Measurements from ENCODE around the gene IKZF1.

The IKZF1 gene

DNA sequence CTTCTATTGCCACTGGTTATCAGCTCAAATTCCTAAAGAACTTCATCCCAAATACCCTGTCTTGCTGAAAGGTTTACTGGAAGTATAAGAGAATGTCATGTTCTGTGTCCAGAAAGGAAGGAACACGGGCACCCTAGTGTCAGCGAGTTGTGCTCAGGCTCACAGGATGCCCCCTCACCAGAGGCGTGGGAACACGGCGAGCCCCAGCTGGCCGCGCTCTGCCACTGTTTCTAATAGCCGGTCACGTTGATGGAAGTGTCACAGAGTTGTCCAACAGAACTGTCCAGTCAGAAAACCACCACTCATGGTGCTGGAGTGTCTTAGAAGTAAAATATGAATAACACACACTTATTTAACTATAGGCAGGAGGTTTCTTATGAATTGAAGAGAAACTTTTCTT is 72.8 kb downstream of the IKZF1 start:
- TF ChIP-seq Cebpa-rat (IDR thresholded peaks at IDR 0.05) = no peak
- Histone ChIP-seq H3K27me3 (no peaks in the 10 kb centered on the region), H3K9ac (no peak overlapping the region), H3K36me3 (peaks cover 89 to 98% (median 97%) of the 10 kb centered on the region in 11 experiments), H3K4me3 (no peak overlapping the region), H4K20me1 (peaks cover 8 to 90% (median 61%) of the 10 kb centered on the region in 11 experiments; a peak in 16 of 22 replicates), H3K4me2 (no peak overlapping the region), H3K4me1 (peaks cover 0 to 26% (median 11%) of the 10 kb centered on the region in 10 experiments; a peak in 14 of 20 replicates), H3K9me3 (replicated peaks in 1 of 11) (no peaks in the 10 kb centered on the region), H3K27ac (no peak overlapping the region)

DNA sequence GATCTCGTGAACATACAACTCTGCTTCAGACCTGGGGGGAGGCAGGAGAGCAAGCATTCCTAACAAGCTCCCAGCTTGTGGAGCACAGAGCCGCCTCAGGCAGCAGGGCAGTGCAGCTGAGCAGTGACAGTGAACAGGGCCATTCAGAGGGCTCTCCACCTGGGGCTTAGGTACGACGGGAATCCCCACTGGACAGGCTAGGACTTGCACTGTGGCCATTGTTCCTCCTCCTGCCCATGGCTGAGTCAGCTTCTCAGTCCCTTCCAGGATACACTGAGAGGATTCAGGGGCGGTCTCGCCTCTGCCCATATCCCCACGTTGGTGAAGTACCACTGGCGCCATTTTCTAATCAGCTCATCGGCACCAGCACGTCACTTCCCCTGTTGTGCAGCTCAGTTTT is 74.6 kb downstream of the IKZF1 start:
- H3K27ac ChIP-seq = no peak overlapping the region
- H3K36me3 ChIP-seq = peaks cover 89 to 98% (median 97%) of the 10 kb centered on the region in 11 experiments
- peaks cover 0 to 18% (median 6%) of the 10 kb centered on the region in 10 experiments; a peak in 7 of 20 replicates for H3K4me1 ChIP-seq
- H3K4me3 ChIP-seq = no peak overlapping the region
- H4K20me1 ChIP-seq = peaks cover 8 to 92% (median 65%) of the 10 kb centered on the region in 11 experiments; a peak in 16 of 22 replicates
- TF ChIP-seq Cebpa-rat (IDR thresholded peaks at IDR 0.05) = no peak
- H3K9ac ChIP-seq = no peak overlapping the region
- H3K27me3 ChIP-seq = no peaks in the 10 kb centered on the region
- no peak overlapping the region for H3K4me2 ChIP-seq
- H3K9me3 ChIP-seq (replicated peaks in 1 of 11) = no peaks in the 10 kb centered on the region

DNA sequence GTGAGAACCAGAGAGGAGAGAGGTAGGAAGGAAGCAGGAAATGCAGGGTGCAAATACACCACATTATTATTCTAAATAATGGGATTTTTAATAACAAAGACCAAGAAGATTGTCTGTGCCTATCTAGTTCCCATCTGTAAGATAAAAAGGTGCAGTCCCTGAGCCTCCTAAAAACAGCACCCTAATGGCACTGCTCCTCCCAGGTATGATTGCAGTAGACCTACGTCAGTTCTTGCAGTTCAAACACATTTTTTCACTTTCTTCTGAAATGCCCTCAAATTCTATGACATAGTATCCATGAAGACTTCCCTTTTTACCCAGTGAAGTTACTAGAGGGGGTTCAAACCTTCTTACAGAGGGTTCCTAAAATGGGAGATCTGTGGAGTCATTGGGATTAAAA is 75.0 kb downstream of the IKZF1 start:
- H3K9ac ChIP-seq = no peak overlapping the region
- no peaks in the 10 kb centered on the region for H3K27me3 ChIP-seq
- H3K9me3 ChIP-seq (replicated peaks in 1 of 11) = no peaks in the 10 kb centered on the region
- peaks cover 0 to 18% (median 6%) of the 10 kb centered on the region in 10 experiments; a peak in 7 of 20 replicates for H3K4me1 ChIP-seq
- H3K4me3 ChIP-seq = no peak overlapping the region
- no peak overlapping the region for H3K4me2 ChIP-seq
- TF ChIP-seq Cebpa-rat (IDR thresholded peaks at IDR 0.05) = no peak
- no peak overlapping the region for H3K27ac ChIP-seq
- peaks cover 89 to 98% (median 97%) of the 10 kb centered on the region in 11 experiments for H3K36me3 ChIP-seq
- H4K20me1 ChIP-seq = peaks cover 10 to 92% (median 65%) of the 10 kb centered on the region in 11 experiments; a peak in 16 of 22 replicates

DNA sequence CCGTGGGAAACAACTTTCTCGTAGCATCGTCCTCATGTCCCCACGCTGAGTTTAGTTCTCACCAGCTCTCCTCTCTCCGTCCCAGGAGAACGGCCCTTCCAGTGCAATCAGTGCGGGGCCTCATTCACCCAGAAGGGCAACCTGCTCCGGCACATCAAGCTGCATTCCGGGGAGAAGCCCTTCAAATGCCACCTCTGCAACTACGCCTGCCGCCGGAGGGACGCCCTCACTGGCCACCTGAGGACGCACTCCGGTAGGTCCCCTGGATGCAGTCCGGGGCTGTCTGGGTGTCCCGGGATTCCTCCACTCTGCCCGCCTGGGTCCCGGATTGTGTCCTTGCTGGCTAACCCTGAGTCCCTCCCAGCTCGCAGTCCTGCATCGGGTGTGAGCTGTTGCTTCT is 77.9 kb downstream of the IKZF1 start:
- no peak for TF ChIP-seq Cebpa-rat (IDR thresholded peaks at IDR 0.05)
- Histone ChIP-seq H4K20me1 (peaks cover 10 to 98% (median 63%) of the 10 kb centered on the region in 11 experiments; a peak in 16 of 22 replicates), H3K27me3 (no peaks in the 10 kb centered on the region), H3K4me2 (no peak overlapping the region), H3K4me1 (peaks cover 0 to 18% (median 6%) of the 10 kb centered on the region in 10 experiments; a peak in 7 of 20 replicates), H3K36me3 (peaks cover 96 to 100% (median 99%) of the 10 kb centered on the region in 11 experiments), H3K9me3 (replicated peaks in 1 of 11) (no peaks in the 10 kb centered on the region), H3K27ac (peak overlapping the region in 1 of 11 experiments; percentile 13; a peak in 2 of 22 replicates), H3K9ac (no peak overlapping the region), H3K4me3 (no peak overlapping the region)

DNA sequence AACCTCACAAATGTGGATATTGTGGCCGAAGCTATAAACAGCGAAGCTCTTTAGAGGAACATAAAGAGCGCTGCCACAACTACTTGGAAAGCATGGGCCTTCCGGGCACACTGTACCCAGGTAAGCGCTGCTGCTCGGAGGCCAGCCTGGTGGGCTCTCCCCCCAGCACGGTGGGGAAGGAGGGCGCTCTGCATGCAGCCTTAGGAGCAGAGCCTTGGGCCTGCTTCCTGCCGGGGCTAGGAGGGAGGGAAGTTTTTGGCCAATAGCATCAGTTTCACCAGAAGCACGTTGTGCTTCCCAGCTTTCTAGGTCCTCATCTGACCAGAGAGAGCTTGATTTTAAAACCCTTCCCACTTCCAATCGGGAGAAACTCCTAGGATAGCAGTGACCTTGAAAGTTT is 82.8 kb downstream of the IKZF1 start:
- no peak for TF ChIP-seq Cebpa-rat (IDR thresholded peaks at IDR 0.05)
- Histone ChIP-seq H3K36me3 (peaks cover 98 to 100% (median 99%) of the 10 kb centered on the region in 11 experiments), H3K9me3 (replicated peaks in 1 of 11) (no peaks in the 10 kb centered on the region), H3K9ac (no peak overlapping the region), H3K27ac (no peak overlapping the region), H3K27me3 (no peaks in the 10 kb centered on the region), H4K20me1 (peaks cover 0 to 85% (median 27%) of the 10 kb centered on the region in 11 experiments; a peak in 13 of 22 replicates), H3K4me2 (no peak overlapping the region), H3K4me3 (no peak overlapping the region), H3K4me1 (peaks cover 18 to 38% (median 32%) of the 10 kb centered on the region in 10 experiments)

DNA sequence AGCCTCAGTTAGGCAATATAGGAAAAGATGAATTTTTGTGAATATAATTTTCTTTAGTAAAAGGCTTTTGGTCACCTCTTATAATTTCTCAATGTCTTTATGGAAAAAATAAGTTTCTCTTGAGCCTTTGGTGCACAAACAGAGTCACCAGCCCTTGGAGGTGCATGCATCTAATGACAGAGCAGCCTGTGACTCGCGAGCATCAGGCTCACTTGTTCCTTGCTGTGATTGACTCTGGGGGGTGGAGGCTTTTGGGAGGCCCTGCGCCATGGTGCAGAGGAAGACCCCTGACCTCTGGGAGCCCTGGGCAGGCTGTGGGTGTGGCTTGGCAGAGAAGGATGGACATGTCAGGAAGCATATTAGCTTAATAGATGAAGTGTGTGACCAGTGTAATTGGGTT is 85.4 kb downstream of the IKZF1 start:
- no peak overlapping the region for H3K27ac ChIP-seq
- peak overlapping the region in 3 of 11 experiments; percentile 6 to 97 (median 8); a peak in 4 of 22 replicates for H3K4me2 ChIP-seq
- H4K20me1 ChIP-seq = peaks cover 0 to 73% (median 22%) of the 10 kb centered on the region in 11 experiments; a peak in 13 of 22 replicates
- H3K9ac ChIP-seq = no peak overlapping the region
- H3K4me3 ChIP-seq = no peak overlapping the region
- H3K9me3 ChIP-seq (replicated peaks in 1 of 11) = peaks cover 0 to 9% (median 6%) of the 10 kb centered on the region in 11 experiments; a peak in 6 of 22 replicates
- H3K27me3 ChIP-seq = no peaks in the 10 kb centered on the region
- peaks cover 44 to 61% (median 58%) of the 10 kb centered on the region in 10 experiments for H3K4me1 ChIP-seq
- peaks cover 97 to 100% (median 98%) of the 10 kb centered on the region in 11 experiments for H3K36me3 ChIP-seq
- TF ChIP-seq Cebpa-rat (IDR thresholded peaks at IDR 0.05) = no peak

DNA sequence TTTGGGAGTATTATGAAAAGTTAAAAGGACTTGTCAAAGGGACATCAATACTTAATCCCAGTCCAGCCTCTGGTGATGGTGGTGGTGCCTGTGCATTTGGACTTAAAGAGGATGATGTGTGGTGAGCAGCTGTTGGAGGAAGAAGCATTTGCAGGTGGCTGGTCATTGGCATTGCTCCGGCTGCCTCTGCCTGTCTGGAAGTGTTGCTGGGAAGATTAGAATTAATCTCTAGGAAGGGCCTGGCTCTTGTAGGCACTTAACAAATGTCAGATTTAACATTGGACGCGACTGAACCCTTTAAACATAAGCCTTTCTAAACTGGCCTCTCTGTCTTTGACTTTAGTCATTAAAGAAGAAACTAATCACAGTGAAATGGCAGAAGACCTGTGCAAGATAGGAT is 86.9 kb downstream of the IKZF1 start:
- peaks cover 0 to 68% (median 22%) of the 10 kb centered on the region in 11 experiments; a peak in 13 of 22 replicates for H4K20me1 ChIP-seq
- no peaks in the 10 kb centered on the region for H3K27me3 ChIP-seq
- H3K36me3 ChIP-seq = peaks cover 83 to 100% (median 94%) of the 10 kb centered on the region in 11 experiments
- peak overlapping the region in 8 of 11 experiments; percentile 0 to 97 (median 84); a peak in 8 of 22 replicates for H3K4me2 ChIP-seq
- TF ChIP-seq Cebpa-rat (IDR thresholded peaks at IDR 0.05) = no peak
- H3K4me3 ChIP-seq = no peak overlapping the region
- H3K27ac ChIP-seq = no peak overlapping the region
- no peak overlapping the region for H3K9ac ChIP-seq
- H3K9me3 ChIP-seq (replicated peaks in 1 of 11) = peaks cover 0 to 18% (median 10%) of the 10 kb centered on the region in 11 experiments; a peak in 10 of 22 replicates
- H3K4me1 ChIP-seq = peaks cover 53 to 75% (median 70%) of the 10 kb centered on the region in 10 experiments

DNA sequence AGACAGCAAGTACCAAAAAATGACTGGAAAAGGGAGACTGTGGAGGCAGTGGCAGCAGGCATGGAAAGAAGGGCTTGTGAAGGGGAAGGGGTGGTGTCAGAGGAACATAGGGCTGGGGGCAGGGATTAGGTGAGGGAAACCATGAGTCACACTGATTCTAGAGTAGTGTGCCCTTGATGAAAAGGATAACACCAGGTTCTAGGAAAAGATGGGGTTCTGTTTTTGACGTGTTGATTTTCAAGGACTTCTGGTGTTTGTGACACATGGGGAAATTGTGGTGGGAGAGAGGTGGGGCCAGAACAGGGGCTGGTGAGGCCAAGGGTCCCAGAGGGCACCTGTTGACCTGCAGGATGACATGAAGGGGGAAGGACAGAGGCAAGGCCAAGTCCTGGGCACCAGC is 88.6 kb downstream of the IKZF1 start:
- Histone ChIP-seq H3K4me3 (peak overlapping the region in 6 of 10 experiments; percentile 11 to 35 (median 26); a peak in 5 of 20 replicates), H3K27ac (peak overlapping the region; percentile 15 to 68 (median 50); a peak in 20 of 22 replicates), H4K20me1 (peaks cover 0 to 69% (median 22%) of the 10 kb centered on the region in 11 experiments; a peak in 14 of 22 replicates), H3K36me3 (peaks cover 78 to 100% (median 94%) of the 10 kb centered on the region in 11 experiments), H3K9me3 (replicated peaks in 1 of 11) (peaks cover 0 to 18% (median 10%) of the 10 kb centered on the region in 11 experiments; a peak in 10 of 22 replicates), H3K9ac (peak overlapping the region in 5 of 11 experiments; percentile 15 to 59 (median 34); a peak in 8 of 22 replicates), H3K27me3 (no peaks in the 10 kb centered on the region), H3K4me1 (peaks cover 60 to 92% (median 81%) of the 10 kb centered on the region in 10 experiments), H3K4me2 (peak overlapping the region; percentile 73 to 97 (median 85))
- TF ChIP-seq Cebpa-rat (IDR thresholded peaks at IDR 0.05) = no peak

DNA sequence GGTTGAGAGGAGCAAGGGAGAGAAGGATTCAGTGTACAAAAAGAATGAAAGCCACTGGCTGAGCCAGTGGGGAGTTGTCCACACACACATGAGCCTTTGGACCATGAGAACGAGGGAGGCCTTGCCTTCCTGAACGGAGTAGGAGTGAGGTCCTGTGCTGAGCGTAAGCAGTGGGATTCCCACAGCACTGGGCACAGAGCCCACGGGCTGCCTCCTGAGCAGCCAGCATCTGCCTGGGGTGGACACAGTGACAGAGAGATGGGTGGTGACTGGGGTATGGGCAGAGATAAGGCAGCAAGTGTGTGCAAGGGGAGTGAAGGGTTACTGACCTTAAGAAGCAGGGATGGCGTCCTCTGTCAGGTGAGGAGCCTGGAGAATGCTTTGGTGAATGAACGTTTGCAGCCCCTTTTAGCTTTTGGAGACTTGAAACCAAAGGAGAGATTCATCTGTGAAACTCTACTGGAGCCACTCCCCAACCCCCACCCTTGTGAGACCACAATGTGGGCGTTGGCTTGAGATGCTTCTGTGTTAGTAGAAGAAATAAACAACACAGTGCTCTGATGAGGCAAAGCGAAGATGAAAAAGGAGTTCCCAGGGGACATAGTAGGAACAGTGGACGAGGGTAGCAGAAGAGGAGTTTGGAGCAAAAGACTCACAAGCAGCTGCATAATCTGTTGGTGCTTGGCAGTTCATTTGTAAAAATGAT is 89.2 kb downstream of the IKZF1 start:
- Histone ChIP-seq H3K9me3 (replicated peaks in 1 of 11) (peaks cover 0 to 18% (median 10%) of the 10 kb centered on the region in 11 experiments; a peak in 10 of 22 replicates), H4K20me1 (peaks cover 0 to 76% (median 22%) of the 10 kb centered on the region in 11 experiments; a peak in 14 of 22 replicates), H3K4me1 (peaks cover 60 to 96% (median 82%) of the 10 kb centered on the region in 10 experiments), H3K36me3 (peaks cover 78 to 100% (median 94%) of the 10 kb centered on the region in 11 experiments), H3K4me2 (peak overlapping the region; percentile 73 to 97 (median 85)), H3K27me3 (no peaks in the 10 kb centered on the region), H3K27ac (peak overlapping the region; percentile 15 to 68 (median 50); a peak in 21 of 22 replicates), H3K4me3 (peak overlapping the region in 7 of 10 experiments; percentile 11 to 35 (median 26); a peak in 7 of 20 replicates), H3K9ac (peak overlapping the region in 5 of 11 experiments; percentile 15 to 59 (median 34); a peak in 8 of 22 replicates)
- no peak for TF ChIP-seq Cebpa-rat (IDR thresholded peaks at IDR 0.05)
